K562 (cell line): ENCODE data around the gene LY6G6C. TPM values are rescaled to one million over a fixed set of nuclear protein-coding genes. Genes with fewer than 3 reads are reported as not detected.

Experiments
- CBFA2T3 ChIP-seq: fragments of 450-650 bp; IDR thresholded peaks from 2 replicates; pipeline ENCODE4 v1.6.1; 2017
- CBX8 ChIP-seq: fragments of 200-600 bp; sonication (generic); IDR thresholded peaks from 2 replicates; pipeline ENCODE4 v1.6.1; 2012; ENCODE audit warnings: borderline replicate concordance, mixed run types, low read depth, mild to moderate bottlenecking, moderate library complexity, mixed read lengths, low read length, control low read depth, inconsistent platforms; ENCODE audit not compliant: poor library complexity, severe bottlenecking; ENCODE audit errors: extremely low read depth
- CCAR2 ChIP-seq: fragments of 200-400 bp; formaldehyde crosslinking; IDR thresholded peaks from 2 replicates; pipeline ENCODE4 v1.6.1; 2017; ENCODE audit warnings: mild to moderate bottlenecking, low read depth, low read length
- CREBBP ChIP-seq: IDR thresholded peaks from one replicate; pipeline ENCODE4 v1.6.1; 2012; ENCODE audit warnings: low read depth, mild to moderate bottlenecking, control low read depth, inconsistent platforms, low read length
- GABPA ChIP-seq: fragments of 200-800 bp; sonication (Bioruptor generic); conservative IDR thresholded peaks from 2 replicates; pipeline ENCODE4 v1.6.1; 2016; ENCODE audit warnings: low read depth, missing genetic modification characterization, missing compliant biosample characterization
- GTF2F1 ChIP-seq: IDR thresholded peaks from 2 replicates; pipeline ENCODE4 v1.6.1; 2011; ENCODE audit warnings: low read depth, low read length, improper control_type of control experiment
- LARP7 ChIP-seq: fragments of 450-650 bp; IDR thresholded peaks from 2 replicates; pipeline ENCODE4 v1.6.1; 2016
- NR3C1 ChIP-seq: sonication (generic); formaldehyde crosslinking; IDR thresholded peaks from 2 replicates; pipeline ENCODE4 v1.8.1; 2022; ENCODE audit warnings: missing genetic modification reagents
- PCBP2 ChIP-seq: fragments of 200-400 bp; formaldehyde crosslinking; IDR thresholded peaks from 2 replicates; pipeline ENCODE4 v1.6.1; 2018; ENCODE audit warnings: low read length, low read depth, mild to moderate bottlenecking, moderate library complexity; ENCODE audit not compliant: poor library complexity, severe bottlenecking
- POLR2B ChIP-seq: fragments of 450-650 bp; IDR thresholded peaks from 2 replicates; pipeline ENCODE4 v1.6.1; 2018; ENCODE audit warnings: low read depth; ENCODE audit not compliant: partially characterized antibody
- RFX5 ChIP-seq: IDR thresholded peaks from 2 replicates; pipeline ENCODE4 v1.6.1; 2011; ENCODE audit warnings: low read depth, mild to moderate bottlenecking, improper control_type of control experiment, low read length
- SOX6 ChIP-seq: fragments of 450-650 bp; IDR thresholded peaks from 2 replicates; pipeline ENCODE4 v1.6.1; 2014; ENCODE audit warnings: mild to moderate bottlenecking
- SRF ChIP-seq, 2 experiments: fragments of 250-450, 450-650 bp in 1 of 2; sonication (Bioruptor Pico) in 1 of 2; sonication (generic) in 1 of 2; formaldehyde crosslinking; IDR thresholded peaks; 2 replicates each; pipeline versions ENCODE4 v1.5.0 to v1.5.1; 2020 to 2022; ENCODE audit warnings: mild to moderate bottlenecking in 1 of 2, missing genetic modification reagents in 1 of 2
- TEAD1 ChIP-seq, 2 experiments: fragments of 450-650 bp in 1 of 2; sonication (generic) in 1 of 2; formaldehyde crosslinking; IDR thresholded peaks; 2 replicates each; pipeline versions ENCODE4 v1.4.0 to v1.8.0; 2020 to 2022; ENCODE audit warnings: mild to moderate bottlenecking in 2 of 2, missing genetic modification reagents in 1 of 2
- U2AF1 ChIP-seq: fragments of 200-400 bp; formaldehyde crosslinking; optimal IDR thresholded peaks from 2 replicates; pipeline ENCODE3; 2017; ENCODE audit warnings: mild to moderate bottlenecking, low read depth, low read length, moderate library complexity
- ZBTB1 ChIP-seq: sonication (generic); formaldehyde crosslinking; IDR thresholded peaks from 2 replicates; pipeline ENCODE4 v1.8.1; 2023; ENCODE audit warnings: missing genetic modification reagents, low read depth, mild to moderate bottlenecking, borderline replicate concordance
- ZNF324 ChIP-seq: fragments of 250-450 bp; sonication (Bioruptor Pico); IDR thresholded peaks from 2 replicates; pipeline ENCODE4 v1.4.0; 2020; ENCODE audit warnings: mild to moderate bottlenecking
- ZNF586 ChIP-seq: fragments of 450-650 bp; formaldehyde crosslinking; conservative IDR thresholded peaks from 2 replicates; pipeline ENCODE4 v1.4.0; 2020; ENCODE audit warnings: mild to moderate bottlenecking, moderate library complexity
- ZNF592 ChIP-seq: fragments of 450-650 bp; IDR thresholded peaks from 2 replicates; pipeline ENCODE4 v1.6.1; 2017; ENCODE audit warnings: antibody characterized with exemption, mild to moderate bottlenecking
- ZNF696 ChIP-seq: fragments of 250-450 bp; sonication (Bioruptor Pico); conservative IDR thresholded peaks from 2 replicates; pipeline ENCODE4 v1.4.0; 2020; ENCODE audit warnings: mild to moderate bottlenecking, moderate library complexity
- ZSCAN29 ChIP-seq: fragments of 450-650 bp; IDR thresholded peaks from 2 replicates; pipeline ENCODE4 v1.6.1; 2017
- polyA plus RNA-seq, 8 experiments: library from polyadenylated mRNA; depleted of rRNA in 4 of 8; stranded (reverse) in 5 of 8; unstranded in 3 of 8; fragments of >200 nt; fragmentation: Nextera tagmentation in 2 of 8; fragmentation: Illumina TruSeq in 1 of 8; extraction: Ambion mirVana in 2 of 8; extraction: Trizol in 1 of 8; gene quantifications; 2 replicates each; pipeline versions ENCODE4 v1.2.1 to v1.2.3, GENCODE V29; 2011 to 2014; ENCODE audit warnings: inconsistent platforms in 1 of 8, missing spikeins in 1 of 8
- total RNA-seq, 7 experiments: library from RNA; depleted of rRNA in 6 of 7; stranded (reverse); fragments of >200 nt in 6 of 7; fragmentation: Illumina TruSeq in 2 of 7; extraction: Trizol in 2 of 7; gene quantifications; 2 replicates each; pipeline versions ENCODE4 v1.2.1 to v1.2.3, GENCODE V29; 2011 to 2021; ENCODE audit warnings: low replicate concordance in 1 of 7
- TF ChIP-seq, protein P1 (sequence below): IDR thresholded peaks from 2 replicates; pipeline ENCODE4 v1.6.1; 2012; ENCODE audit warnings: low read depth, low read length, improper control_type of control experiment, borderline replicate concordance

LY6G6C gene
- total and polyA plus RNA-seq, 9 of the 15 experiments (the other 6 are each of a cell fraction or from before 2014, with no cell fraction given) = 0.06 to 0.20 TPM; not detected in 7

DNA sequence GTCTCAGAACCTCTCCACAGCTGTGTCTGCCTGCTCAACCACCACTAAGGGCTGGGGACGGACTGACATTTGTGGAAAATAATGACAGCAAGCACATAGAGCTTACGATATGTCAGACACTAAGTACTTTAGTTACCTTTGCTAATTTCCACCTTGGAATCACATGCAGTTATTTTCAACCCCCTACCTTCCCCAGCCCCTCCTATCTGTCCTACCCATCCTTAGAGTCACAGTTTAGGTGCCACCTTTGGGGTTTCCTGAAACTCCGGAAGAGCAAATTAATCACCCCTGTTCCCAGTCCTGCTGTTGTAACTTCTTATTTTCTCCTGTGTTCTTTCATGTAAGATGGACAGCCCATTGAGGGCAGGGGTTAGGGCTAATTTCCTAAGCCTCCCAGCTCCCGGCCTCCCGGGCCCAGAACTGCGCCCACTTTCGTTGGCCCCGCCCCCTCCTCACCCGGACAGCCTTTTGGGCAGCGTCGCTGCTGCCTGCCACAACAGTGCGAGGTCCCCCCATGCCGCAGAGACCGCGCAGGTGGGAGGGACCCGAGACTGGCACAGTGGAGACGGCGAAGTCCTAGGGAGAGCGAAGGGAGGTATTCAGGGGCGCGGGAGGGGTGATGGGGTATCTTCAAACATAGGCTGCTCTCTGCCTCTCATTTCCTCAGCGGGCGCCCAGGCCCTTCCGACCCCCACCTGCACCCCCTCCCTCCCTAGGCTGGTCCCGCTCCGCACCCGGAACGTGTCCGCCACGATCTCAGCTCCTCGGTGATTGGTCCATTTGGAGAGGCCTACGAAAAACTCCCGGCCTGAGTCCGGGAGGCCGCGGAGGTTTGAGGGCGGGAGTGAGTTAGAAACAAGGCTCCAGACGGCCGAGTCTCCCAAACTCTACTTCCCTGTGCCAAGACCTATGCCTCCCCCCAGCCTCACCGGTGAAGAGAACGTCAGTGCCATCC is 6.4 kb upstream of the LY6G6C start (continued):
- TF ChIP-seq, protein P1, sequence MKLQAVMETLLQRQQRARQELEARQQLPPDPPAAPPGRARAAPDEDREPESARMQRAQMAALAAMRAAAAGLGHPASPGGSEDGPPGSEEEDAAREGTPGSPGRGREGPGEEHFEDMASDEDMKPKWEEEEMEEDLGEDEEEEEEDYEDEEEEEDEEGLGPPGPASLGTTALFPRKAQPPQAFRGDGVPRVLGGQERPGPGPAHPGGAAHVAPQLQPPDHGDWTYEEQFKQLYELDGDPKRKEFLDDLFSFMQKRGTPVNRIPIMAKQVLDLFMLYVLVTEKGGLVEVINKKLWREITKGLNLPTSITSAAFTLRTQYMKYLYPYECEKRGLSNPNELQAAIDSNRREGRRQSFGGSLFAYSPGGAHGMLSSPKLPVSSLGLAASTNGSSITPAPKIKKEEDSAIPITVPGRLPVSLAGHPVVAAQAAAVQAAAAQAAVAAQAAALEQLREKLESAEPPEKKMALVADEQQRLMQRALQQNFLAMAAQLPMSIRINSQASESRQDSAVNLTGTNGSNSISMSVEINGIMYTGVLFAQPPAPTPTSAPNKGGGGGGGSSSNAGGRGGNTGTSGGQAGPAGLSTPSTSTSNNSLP = no peak
- TF ChIP-seq ZNF592 (no peak), CCAR2 (no peak), TEAD1 (CRISPR knock-in tag; IDR thresholded peaks at IDR 0.05) (peak in 1 of 2 experiments; percentile 70; a peak in 2 of 4 replicates), ZSCAN29 (no peak), GTF2F1 (no peak), CBFA2T3 (no peak), U2AF1 (no peak), ZNF586 (no peak), CREBBP (no peak), RFX5 (no peak), LARP7 (no peak), GABPA (no peak), SOX6 (no peak), ZBTB1 (CRISPR knock-in tag) (no peak), NR3C1 (CRISPR knock-in tag) (no peak), SRF (CRISPR knock-in tag; IDR thresholded peaks at IDR 0.05) (0 out of 4 replicates have a peak, but pooled peaks of 1 of the 2 experiments have one; percentile 4), ZNF696 (CRISPR knock-in tag) (no peak), POLR2B (no peak), ZNF324 (peak; percentile 6; the same call in 1 of the 2 replicates), PCBP2 (no peak), CBX8 (no peak)
